Panc1 (cell line): ENCODE results near the gene TTC29. TPM values are rescaled to one million over a fixed set of nuclear protein-coding genes. Genes with fewer than 3 reads are reported as not detected.
"Not testable (repeated sequence)": the region's sequence is repeated elsewhere in the genome, so short reads cannot be mapped to it uniquely, and the experiment has no call there.

Source experiments
- ATAC-seq: fragments of 200-7000 bp; cut with Tn5 transposase; 2 replicates; pipeline ENCODE4 v1.9.1; 2020; ENCODE audit warnings: mild to moderate bottlenecking, moderate library complexity
- BruUV-seq: library from RNA; stranded (reverse); fragments of 400-500 nt; replicated peaks from 2 replicates; lab custom pipeline; 2021; lab: Mats Ljungman, UMichigan
- CTCF ChIA-PET: fragments of 300-600 bp; sonication (Branson Sonifier 250); formaldehyde crosslinking; loops from one replicate; lab custom pipeline; 2022; ENCODE audit warnings: antibody characterized with exemption; lab: Charles Lee
- POLR2A ChIA-PET: fragments of 300-600 bp; sonication (Branson Sonifier 250); formaldehyde crosslinking; loops from one replicate; lab custom pipeline; 2022; ENCODE audit warnings: antibody characterized with exemption; lab: Charles Lee
- DNase-seq: peaks from one replicate; pipeline ENCODE4 v3.0.0-alpha.2; 2010; ENCODE audit warnings: low read depth, low spot score
- H3K27ac ChIP-seq: 2 replicates; pipeline ENCODE4 v1.5.1; 2011; ENCODE audit warnings: mild to moderate bottlenecking, low read length, inconsistent platforms
- H3K27me3 ChIP-seq: fragments of 200-500 bp; sonication (Bioruptor generic); 2 replicates; pipeline ENCODE4 v1.6.0; 2014; ENCODE audit warnings: low read length, inconsistent platforms; ENCODE audit not compliant: control insufficient read depth, insufficient read depth
- H3K36me3 ChIP-seq: fragments of 200-500 bp; sonication (Bioruptor generic); 2 replicates; pipeline ENCODE4 v1.5.1; 2014; ENCODE audit warnings: inconsistent platforms, mild to moderate bottlenecking, low read length, moderate library complexity; ENCODE audit not compliant: control insufficient read depth, insufficient read depth
- H3K4me1 ChIP-seq: 2 replicates; pipeline ENCODE4 v1.5.1; 2011; ENCODE audit warnings: inconsistent platforms, mild to moderate bottlenecking, low read length, moderate library complexity; ENCODE audit not compliant: control insufficient read depth, insufficient read depth
- H3K4me3 ChIP-seq, 2 experiments: 2 replicates each; pipeline ENCODE4 v1.5.1; 2011 to 2012; ENCODE audit warnings: low read depth in 2 of 2, low read length in 2 of 2, mild to moderate bottlenecking in 2 of 2, inconsistent platforms in 1 of 2, moderate library complexity in 1 of 2
- H3K9me3 ChIP-seq: fragments of 200-500 bp; sonication (Bioruptor generic); 2 replicates; pipeline ENCODE4 v1.5.1; 2014; ENCODE audit warnings: low read depth, mild to moderate bottlenecking, inconsistent platforms, low read length, moderate library complexity; ENCODE audit not compliant: control insufficient read depth, insufficient read depth
- POLR2AphosphoS5 ChIP-seq: IDR thresholded peaks from 2 replicates; pipeline ENCODE4 v1.6.1; 2012; ENCODE audit warnings: mild to moderate bottlenecking, low read depth, low read length, moderate library complexity
- SIN3A ChIP-seq: IDR thresholded peaks from 2 replicates; pipeline ENCODE4 v1.6.1; 2012; ENCODE audit warnings: low read depth, mild to moderate bottlenecking, low read length, moderate library complexity, borderline replicate concordance; ENCODE audit not compliant: insufficient read depth
- TCF7L2 ChIP-seq: IDR thresholded peaks from 2 replicates; pipeline ENCODE4 v1.6.1; 2011; ENCODE audit warnings: mild to moderate bottlenecking, low read depth, low read length, inconsistent platforms
- in situ Hi-C: cut with HindIII; loops from 2 replicates; pipeline ENCODE4 v1.10.0; 2016; ENCODE audit warnings: low sequenced_read_pairs, low pct_unique_long_range_greater_than_20kb
- intact Hi-C: fragments of 100-400 bp; cut with micrococcal nuclease; formaldehyde crosslinking; loops from one replicate; pipeline ENCODE4 v1.10.0; 2022; ENCODE audit not compliant: unreplicated experiment
- total RNA-seq: library from RNA; stranded (reverse); gene quantifications from one replicate; pipeline ENCODE4 v1.2.1, GENCODE V29; 2021; ENCODE audit not compliant: unreplicated experiment
- TF ChIP-seq, protein P1 (sequence below): fragments of 450-650 bp; IDR thresholded peaks from 2 replicates; pipeline ENCODE4 v1.5.1; 2017; ENCODE audit warnings: mild to moderate bottlenecking
- TF ChIP-seq, protein P2 (sequence below), 2 experiments: IDR thresholded peaks; 2 replicates each; pipeline ENCODE4 v1.6.1; 2011 to 2012; ENCODE audit warnings: low read depth in 2 of 2, control low read depth in 1 of 2, low read length in 1 of 2, mild to moderate bottlenecking in 1 of 2, moderate library complexity in 1 of 2; ENCODE audit not compliant: insufficient read depth in 1 of 2

The TTC29 gene
- total RNA-seq, 1 experiment from 2014 or later: not detected

DNA sequence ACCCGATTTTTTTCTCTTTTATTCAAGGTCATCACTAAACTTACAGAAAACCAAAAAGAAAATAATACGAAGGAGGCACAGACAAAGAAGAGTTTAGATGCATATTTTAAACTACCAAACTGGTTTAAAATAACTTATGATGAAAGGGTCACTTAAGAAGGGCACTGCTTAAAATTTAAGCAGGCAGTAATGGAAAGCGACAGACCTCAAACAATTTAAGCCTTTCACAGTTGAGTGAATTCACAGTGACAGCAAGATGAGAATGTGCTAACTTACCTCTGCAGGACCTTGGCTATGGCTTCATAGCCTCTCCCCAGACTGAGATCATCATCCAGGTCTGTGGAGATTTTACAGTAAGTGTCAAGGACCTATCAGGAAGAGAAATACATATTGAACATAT, 112.1 kb downstream of the TTC29 start:
- BruUV-seq: no TSS peak
- no peaks in the 10 kb centered on the region for H3K27me3 ChIP-seq
- ATAC-seq: no peak

DNA sequence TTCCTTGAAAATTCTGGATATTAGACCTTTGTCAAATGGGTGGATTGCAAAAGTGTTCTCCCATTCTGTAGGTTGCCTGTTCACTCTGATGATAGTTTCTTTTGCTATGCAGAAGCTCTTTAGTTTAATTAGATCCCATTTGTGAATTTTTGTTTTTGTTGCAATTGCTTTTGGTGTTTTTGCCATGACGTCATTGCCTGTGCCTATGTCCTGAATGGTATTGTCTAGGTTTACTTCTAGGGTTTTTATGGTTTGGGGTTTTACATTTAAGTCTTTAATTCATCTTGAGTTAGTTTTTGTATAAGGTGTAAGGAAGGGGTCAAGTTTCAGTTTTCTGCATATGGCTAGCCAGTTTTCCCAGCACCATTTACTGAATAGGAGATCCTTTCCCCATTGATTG, 122.7 kb downstream of the TTC29 start:
- CTCF ChIA-PET, DNase-seq, H3K36me3 ChIP-seq, intact Hi-C loops, POLR2A ChIA-PET, ATAC-seq, H3K9me3 ChIP-seq, BruUV-seq, H3K4me1 ChIP-seq, H3K27me3 ChIP-seq, H3K4me3 ChIP-seq, H3K27ac ChIP-seq, in situ Hi-C loops: not testable (repeated sequence)

More for the DNA sequence above, 112.1 kb downstream of the TTC29 start:
- POLR2A ChIA-PET: no interaction called here
- no peaks in the 10 kb centered on the region for H3K4me1 ChIP-seq
- intact Hi-C loops (no loop called here), in situ Hi-C loops (no loop called here)
- no peak overlapping the region for H3K4me3 ChIP-seq
- H3K27ac ChIP-seq: no peak overlapping the region
- CTCF ChIA-PET: no interaction called here
- DNase-seq: no peak
- H3K9me3 ChIP-seq: no peaks in the 10 kb centered on the region
- TF ChIP-seq, protein P1, sequence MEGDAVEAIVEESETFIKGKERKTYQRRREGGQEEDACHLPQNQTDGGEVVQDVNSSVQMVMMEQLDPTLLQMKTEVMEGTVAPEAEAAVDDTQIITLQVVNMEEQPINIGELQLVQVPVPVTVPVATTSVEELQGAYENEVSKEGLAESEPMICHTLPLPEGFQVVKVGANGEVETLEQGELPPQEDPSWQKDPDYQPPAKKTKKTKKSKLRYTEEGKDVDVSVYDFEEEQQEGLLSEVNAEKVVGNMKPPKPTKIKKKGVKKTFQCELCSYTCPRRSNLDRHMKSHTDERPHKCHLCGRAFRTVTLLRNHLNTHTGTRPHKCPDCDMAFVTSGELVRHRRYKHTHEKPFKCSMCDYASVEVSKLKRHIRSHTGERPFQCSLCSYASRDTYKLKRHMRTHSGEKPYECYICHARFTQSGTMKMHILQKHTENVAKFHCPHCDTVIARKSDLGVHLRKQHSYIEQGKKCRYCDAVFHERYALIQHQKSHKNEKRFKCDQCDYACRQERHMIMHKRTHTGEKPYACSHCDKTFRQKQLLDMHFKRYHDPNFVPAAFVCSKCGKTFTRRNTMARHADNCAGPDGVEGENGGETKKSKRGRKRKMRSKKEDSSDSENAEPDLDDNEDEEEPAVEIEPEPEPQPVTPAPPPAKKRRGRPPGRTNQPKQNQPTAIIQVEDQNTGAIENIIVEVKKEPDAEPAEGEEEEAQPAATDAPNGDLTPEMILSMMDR: no peak
- no peak for TF ChIP-seq TCF7L2
- TF ChIP-seq SIN3A: no peak
- TF ChIP-seq, protein P2, sequence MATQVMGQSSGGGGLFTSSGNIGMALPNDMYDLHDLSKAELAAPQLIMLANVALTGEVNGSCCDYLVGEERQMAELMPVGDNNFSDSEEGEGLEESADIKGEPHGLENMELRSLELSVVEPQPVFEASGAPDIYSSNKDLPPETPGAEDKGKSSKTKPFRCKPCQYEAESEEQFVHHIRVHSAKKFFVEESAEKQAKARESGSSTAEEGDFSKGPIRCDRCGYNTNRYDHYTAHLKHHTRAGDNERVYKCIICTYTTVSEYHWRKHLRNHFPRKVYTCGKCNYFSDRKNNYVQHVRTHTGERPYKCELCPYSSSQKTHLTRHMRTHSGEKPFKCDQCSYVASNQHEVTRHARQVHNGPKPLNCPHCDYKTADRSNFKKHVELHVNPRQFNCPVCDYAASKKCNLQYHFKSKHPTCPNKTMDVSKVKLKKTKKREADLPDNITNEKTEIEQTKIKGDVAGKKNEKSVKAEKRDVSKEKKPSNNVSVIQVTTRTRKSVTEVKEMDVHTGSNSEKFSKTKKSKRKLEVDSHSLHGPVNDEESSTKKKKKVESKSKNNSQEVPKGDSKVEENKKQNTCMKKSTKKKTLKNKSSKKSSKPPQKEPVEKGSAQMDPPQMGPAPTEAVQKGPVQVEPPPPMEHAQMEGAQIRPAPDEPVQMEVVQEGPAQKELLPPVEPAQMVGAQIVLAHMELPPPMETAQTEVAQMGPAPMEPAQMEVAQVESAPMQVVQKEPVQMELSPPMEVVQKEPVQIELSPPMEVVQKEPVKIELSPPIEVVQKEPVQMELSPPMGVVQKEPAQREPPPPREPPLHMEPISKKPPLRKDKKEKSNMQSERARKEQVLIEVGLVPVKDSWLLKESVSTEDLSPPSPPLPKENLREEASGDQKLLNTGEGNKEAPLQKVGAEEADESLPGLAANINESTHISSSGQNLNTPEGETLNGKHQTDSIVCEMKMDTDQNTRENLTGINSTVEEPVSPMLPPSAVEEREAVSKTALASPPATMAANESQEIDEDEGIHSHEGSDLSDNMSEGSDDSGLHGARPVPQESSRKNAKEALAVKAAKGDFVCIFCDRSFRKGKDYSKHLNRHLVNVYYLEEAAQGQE (IDR thresholded peaks at IDR 0.05; ENCODE audit: insufficient read depth in 1 of 2, low read depth in 2 of 2, low read length in 1 of 2): no peak
- no peak for TF ChIP-seq POLR2AphosphoS5
- H3K36me3 ChIP-seq: no peaks in the 10 kb centered on the region

DNA sequence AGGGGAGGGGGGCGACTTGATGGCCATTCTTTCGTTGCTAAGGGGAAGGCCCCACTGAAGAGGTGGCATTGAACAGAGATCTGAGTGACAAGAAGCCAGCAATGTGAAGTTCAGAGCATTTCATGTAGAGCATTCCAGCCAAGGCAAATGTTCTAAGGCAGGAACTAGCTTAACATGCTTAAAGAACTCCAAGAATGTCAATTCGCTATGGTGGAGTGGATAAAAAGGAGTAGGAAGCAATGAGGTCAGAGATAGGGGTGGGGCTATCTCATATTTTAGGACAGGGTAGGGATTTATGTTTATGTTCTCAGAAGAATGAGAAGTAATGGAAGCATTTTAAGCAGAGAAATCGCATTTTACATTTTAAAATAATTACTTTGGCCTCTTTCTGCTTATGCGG, 130.9 kb downstream of the TTC29 start:
- no peaks in the 10 kb centered on the region for H3K27me3 ChIP-seq
- no peak for TF ChIP-seq POLR2AphosphoS5
- TF ChIP-seq, protein P2 (IDR thresholded peaks at IDR 0.05; ENCODE audit: insufficient read depth in 1 of 2, low read depth in 2 of 2, low read length in 1 of 2): no peak
- TF ChIP-seq, protein P1: no peak
- no peak for TF ChIP-seq TCF7L2
- no peak for TF ChIP-seq SIN3A
- in situ Hi-C loops: no loop called here
- no peaks in the 10 kb centered on the region for H3K36me3 ChIP-seq
- H3K27ac ChIP-seq: no peak overlapping the region
- H3K4me3 ChIP-seq: no peak overlapping the region
- H3K9me3 ChIP-seq: no peaks in the 10 kb centered on the region
- ChIA-PET CTCF (no interaction called here), POLR2A (no interaction called here)
- ATAC-seq (no peak), DNase-seq (no peak)
- intact Hi-C loops: no loop called here
- no peaks in the 10 kb centered on the region for H3K4me1 ChIP-seq
- no TSS peak for BruUV-seq
